ENCODE data around the gene ANO1. TPM values are rescaled to one million over a fixed set of nuclear protein-coding genes. Genes with fewer than 3 reads are reported as not detected.

ANO1 gene
- polyA plus RNA-seq, 2 of the 4 experiments (the other 2 are of a cell fraction) = 0.27 to 0.44 TPM

GRCh38 chr11:70066628-70067027, 11.5 kb upstream of the ANO1 start:
- DNase-seq (ENCODE audit: low read depth in 1 of 2, low spot score in 1 of 2) (no peak), FAIRE-seq (no peak), ATAC-seq (no peak)
- Histone ChIP-seq H3K9me3 (no peaks in the 10 kb centered on the region), H3K4me3 (no peak overlapping the region), H3K4me2 (no peak overlapping the region), H3K27ac (no peak overlapping the region), H3K4me1 (no peaks in the 10 kb centered on the region)
- no peak for TF ChIP-seq KDM1A (IDR thresholded peaks at IDR 0.05; ENCODE audit: low read depth)
- no peak for TF ChIP-seq EHF (CRISPR knock-in tag; IDR thresholded peaks at IDR 0.05)
- no peak for TF ChIP-seq POLR2AphosphoS2 (conservative IDR thresholded peaks at IDR 0.05; ENCODE audit: low read length)
- TF ChIP-seq HOXB13 (CRISPR knock-in tag; IDR thresholded peaks at IDR 0.05; ENCODE audit: low read depth) = no peak
- no peak for TF ChIP-seq CBX2 (IDR thresholded peaks at IDR 0.05; ENCODE audit: borderline replicate concordance, low read depth)
- TF ChIP-seq, protein P1, sequence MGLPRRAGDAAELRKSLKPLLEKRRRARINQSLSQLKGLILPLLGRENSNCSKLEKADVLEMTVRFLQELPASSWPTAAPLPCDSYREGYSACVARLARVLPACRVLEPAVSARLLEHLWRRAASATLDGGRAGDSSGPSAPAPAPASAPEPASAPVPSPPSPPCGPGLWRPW (IDR thresholded peaks at IDR 0.05) = no peak
- 83% methylated on average over 6 of the region's 13 CpGs for WGBS (ENCODE audit: missing lambda C conversion rate)
- ChIA-PET CTCF (no interaction called here), POLR2A (no interaction called here)

GRCh38 chr11:70067036-70067435, 11.1 kb upstream of the ANO1 start:
- Histone ChIP-seq H3K27ac (no peak overlapping the region), H3K4me1 (no peaks in the 10 kb centered on the region), H3K4me2 (no peak overlapping the region), H3K9me3 (no peaks in the 10 kb centered on the region), H3K4me3 (no peak overlapping the region)
- ChIA-PET POLR2A (no interaction called here), CTCF (interaction anchor here (1.0 to 1.3 kb wide), 2 partner anchors 13 to 20 kb away, joined by 3 read pairs; no protein-coding TSS in a partner anchor)
- no peak for FAIRE-seq
- DNase-seq (ENCODE audit: low read depth in 1 of 2, low spot score in 1 of 2) = no peak
- no peak for ATAC-seq
- TF ChIP-seq POLR2A (IDR thresholded peaks at IDR 0.05; ENCODE audit: low read length) (no peak), RFX5 (IDR thresholded peaks at IDR 0.05) (no peak), RCOR1 (IDR thresholded peaks at IDR 0.05; ENCODE audit: low read depth, low read length) (no peak), MAZ (IDR thresholded peaks at IDR 0.05; ENCODE audit: borderline replicate concordance, low read depth, low read length) (no peak), CBX2 (IDR thresholded peaks at IDR 0.05; ENCODE audit: borderline replicate concordance, low read depth) (no peak), HEYL (CRISPR knock-in tag; IDR thresholded peaks at IDR 0.05) (no peak), E2F6 (IDR thresholded peaks at IDR 0.05; ENCODE audit: borderline replicate concordance, low read depth) (no peak), HDAC2 (IDR thresholded peaks at IDR 0.05) (no peak), ZSCAN20 (CRISPR knock-in tag; IDR thresholded peaks at IDR 0.05) (no peak), GATA3 (IDR thresholded peaks at IDR 0.05; ENCODE audit: borderline replicate concordance) (no peak), NPAS2 (CRISPR knock-in tag; IDR thresholded peaks at IDR 0.05; ENCODE audit: borderline replicate concordance) (no peak), ESRRA (IDR thresholded peaks at IDR 0.05; ENCODE audit: borderline replicate concordance, low read length) (no peak)
- 77% methylated on average over 8 of the region's 8 CpGs for WGBS (ENCODE audit: missing lambda C conversion rate)

GRCh38 chr11:70067591-70068341, 10.4 kb upstream of the ANO1 start:
- no peak for ATAC-seq
- ChIA-PET POLR2A (no interaction called here), CTCF (interaction anchor here (0.7 to 1.9 kb wide), 5 partner anchors 12 to 149 kb away, joined by 3 to 7 read pairs (median 3); no protein-coding TSS in a partner anchor)
- Histone ChIP-seq H3K9me3 (no peaks in the 10 kb centered on the region), H3K4me2 (no peak overlapping the region), H3K4me1 (no peaks in the 10 kb centered on the region), H3K4me3 (no peak overlapping the region), H3K27ac (no peak overlapping the region)
- 50% methylated on average over 19 of the region's 20 CpGs for WGBS (ENCODE audit: missing lambda C conversion rate)
- FAIRE-seq = no peak
- TF ChIP-seq NPAS2 (CRISPR knock-in tag; IDR thresholded peaks at IDR 0.05; ENCODE audit: borderline replicate concordance) = no peak
- no peak for TF ChIP-seq RAD21 (conservative IDR thresholded peaks at IDR 0.05 in 1 of 2, IDR thresholded peaks at IDR 0.05 in 1 of 2)
- TF ChIP-seq, protein P2, sequence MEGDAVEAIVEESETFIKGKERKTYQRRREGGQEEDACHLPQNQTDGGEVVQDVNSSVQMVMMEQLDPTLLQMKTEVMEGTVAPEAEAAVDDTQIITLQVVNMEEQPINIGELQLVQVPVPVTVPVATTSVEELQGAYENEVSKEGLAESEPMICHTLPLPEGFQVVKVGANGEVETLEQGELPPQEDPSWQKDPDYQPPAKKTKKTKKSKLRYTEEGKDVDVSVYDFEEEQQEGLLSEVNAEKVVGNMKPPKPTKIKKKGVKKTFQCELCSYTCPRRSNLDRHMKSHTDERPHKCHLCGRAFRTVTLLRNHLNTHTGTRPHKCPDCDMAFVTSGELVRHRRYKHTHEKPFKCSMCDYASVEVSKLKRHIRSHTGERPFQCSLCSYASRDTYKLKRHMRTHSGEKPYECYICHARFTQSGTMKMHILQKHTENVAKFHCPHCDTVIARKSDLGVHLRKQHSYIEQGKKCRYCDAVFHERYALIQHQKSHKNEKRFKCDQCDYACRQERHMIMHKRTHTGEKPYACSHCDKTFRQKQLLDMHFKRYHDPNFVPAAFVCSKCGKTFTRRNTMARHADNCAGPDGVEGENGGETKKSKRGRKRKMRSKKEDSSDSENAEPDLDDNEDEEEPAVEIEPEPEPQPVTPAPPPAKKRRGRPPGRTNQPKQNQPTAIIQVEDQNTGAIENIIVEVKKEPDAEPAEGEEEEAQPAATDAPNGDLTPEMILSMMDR (IDR thresholded peaks at IDR 0.05) = no peak
- TF ChIP-seq ZC3H11A (IDR thresholded peaks at IDR 0.05) = no peak
- TF ChIP-seq, protein P1 (IDR thresholded peaks at IDR 0.05) = no peak
- TF ChIP-seq TP53 (CRISPR knock-in tag; IDR thresholded peaks at IDR 0.05) = no peak
- TF ChIP-seq HOXA7 (CRISPR knock-in tag; IDR thresholded peaks at IDR 0.05) = no peak
- no peak for TF ChIP-seq KDM5A (IDR thresholded peaks at IDR 0.05)
- no peak for TF ChIP-seq RNF2 (IDR thresholded peaks at IDR 0.05; ENCODE audit: borderline replicate concordance, low read depth)
- no peak for TF ChIP-seq MAFK (IDR thresholded peaks at IDR 0.05; ENCODE audit: partially characterized antibody)
- no peak for TF ChIP-seq FOXS1 (CRISPR knock-in tag; IDR thresholded peaks at IDR 0.05)
- no peak for TF ChIP-seq BHLHE40 (IDR thresholded peaks at IDR 0.05; ENCODE audit: low read depth, low read length)
- no peak for TF ChIP-seq HOXB13 (CRISPR knock-in tag; IDR thresholded peaks at IDR 0.05; ENCODE audit: low read depth)
- DNase-seq (ENCODE audit: low read depth in 1 of 2, low spot score in 1 of 2) = no peak

Data from A549 (cell line).